Erythroblast (primary cell): ENCODE measurements around the gene PEX10.

Experiments used
- GATA1 ChIP-seq: IDR thresholded peaks from 2 replicates; pipeline ENCODE4 v1.6.1; 2011; ENCODE audit warnings: low read depth, mild to moderate bottlenecking, control low read depth, low read length, moderate library complexity
- POLR2A ChIP-seq: IDR thresholded peaks from 2 replicates; pipeline ENCODE4 v1.6.1; 2011; ENCODE audit warnings: mild to moderate bottlenecking, low read length

DNA sequence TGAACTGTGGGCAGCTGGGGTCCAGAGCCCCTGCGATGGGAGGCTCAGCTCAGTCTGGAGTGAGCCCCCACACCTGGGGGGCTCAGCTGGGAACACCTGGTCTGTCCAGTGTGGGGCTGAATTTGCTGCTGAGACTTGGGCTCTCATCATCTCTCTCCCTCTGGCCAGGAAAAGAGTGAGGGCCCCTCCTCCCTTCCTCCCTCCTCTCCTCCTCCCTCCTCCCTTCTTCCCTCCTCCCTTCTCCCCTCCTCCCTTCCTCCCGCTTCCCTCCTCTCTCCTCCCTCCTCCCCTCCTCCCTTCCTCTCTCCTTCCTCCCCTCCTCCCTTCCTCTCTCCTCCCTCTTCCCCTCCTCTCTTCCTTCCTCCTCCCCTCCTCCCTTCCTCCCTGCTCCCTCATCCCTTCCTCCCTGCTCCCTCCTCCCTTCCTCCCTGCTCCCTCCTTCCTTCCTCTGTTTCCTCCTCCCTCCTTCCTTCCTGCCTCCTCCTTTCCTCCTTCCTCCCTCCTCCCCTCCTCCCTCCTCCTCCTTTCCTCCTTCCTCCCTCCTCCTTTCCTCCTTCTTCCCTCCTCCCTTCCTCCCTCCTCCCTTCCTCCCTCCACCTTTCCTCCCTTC lies 23.5 kb upstream of the PEX10 start:
- TF ChIP-seq POLR2A (no peak), GATA1 (no peak)
